UCSD-AML1 (cell line): ENCODE data around the gene SLC38A9.
"Not testable (repeated sequence)": the region's sequence is repeated elsewhere in the genome, so short reads cannot be mapped to it uniquely, and the experiment has no call there.

Source experiments
- DNase-seq: peaks from one replicate; lab custom pipeline; 2025; ENCODE audit not compliant: unreplicated experiment; lab: John Stamatoyannopoulos, UW

The SLC38A9 gene

DNA sequence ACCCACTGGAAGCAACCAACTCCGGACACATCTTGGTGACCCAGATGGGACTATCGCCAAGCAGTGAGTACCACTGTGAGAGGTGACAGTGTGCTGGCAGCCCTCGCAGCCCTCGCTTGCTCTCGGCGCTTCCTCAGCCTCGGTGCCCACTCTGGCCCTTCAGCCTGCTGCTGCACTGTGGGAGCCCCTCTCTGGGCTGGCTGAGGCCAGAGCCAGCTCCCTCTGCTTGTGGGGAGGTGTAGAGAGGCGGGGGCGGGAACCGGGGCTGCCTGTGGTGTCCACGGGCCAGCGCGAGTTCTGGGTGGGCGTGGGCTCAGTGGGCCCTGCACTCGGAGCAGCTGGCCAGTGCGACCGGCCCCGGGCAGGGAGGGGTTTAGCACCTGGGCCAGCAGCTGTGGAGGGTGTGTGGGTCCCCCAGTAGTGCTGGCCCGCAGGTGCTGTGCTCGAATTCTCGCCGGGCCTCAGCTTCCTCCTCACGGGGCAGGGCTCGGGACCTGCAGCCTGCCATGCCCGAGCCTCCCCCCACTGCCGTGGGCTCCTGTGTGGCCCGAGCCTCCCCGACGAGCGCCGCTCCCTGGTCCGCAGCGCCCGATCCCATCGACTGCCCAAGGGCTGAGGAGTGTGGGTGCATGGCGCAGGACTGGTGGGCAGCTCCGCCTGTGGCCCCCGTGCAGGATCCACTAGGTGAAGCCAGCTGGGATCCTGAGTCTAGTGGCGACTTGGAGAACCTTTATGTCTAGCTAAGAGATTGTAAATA lies 98.8 kb downstream of the SLC38A9 start:
- DNase-seq: no peak

DNA sequence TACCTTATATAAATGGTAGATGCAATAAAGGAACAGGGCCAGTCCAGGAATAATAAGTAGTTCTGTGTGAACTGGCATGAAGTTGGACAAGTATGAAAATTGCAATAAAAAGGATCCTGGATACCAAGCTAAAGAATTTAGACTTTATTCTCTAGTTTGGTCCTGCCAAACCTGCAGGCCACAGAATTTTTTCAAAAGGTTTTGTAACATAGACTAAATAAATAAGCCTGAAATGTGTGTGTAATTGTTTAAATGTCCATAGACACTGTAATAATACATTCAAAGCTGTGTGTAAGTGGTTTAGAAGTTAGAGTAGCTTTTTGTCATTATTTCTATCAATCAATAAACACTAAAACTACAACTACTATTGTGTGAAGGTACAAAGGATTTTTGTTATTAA lies 101.6 kb downstream of the SLC38A9 start:
- no peak for DNase-seq

DNA sequence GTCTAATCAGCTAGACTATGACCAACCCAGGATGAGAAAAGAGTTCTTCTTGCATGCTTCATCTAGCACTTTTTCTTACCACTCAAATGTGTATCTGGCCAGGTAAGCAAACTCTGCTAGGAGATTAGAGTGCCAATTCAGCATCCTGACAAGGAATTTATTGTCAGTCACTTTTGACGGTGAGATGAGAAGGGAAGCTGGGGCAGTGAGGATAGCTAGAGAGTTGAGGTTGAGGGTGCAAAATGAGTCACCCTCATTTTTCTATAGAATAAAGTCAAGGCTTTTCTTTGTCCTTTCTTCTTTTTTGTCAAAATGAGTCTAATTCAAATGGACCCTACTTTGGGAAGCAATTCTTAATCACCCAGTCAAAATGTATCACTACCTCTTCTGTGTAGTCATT lies 102.7 kb downstream of the SLC38A9 start:
- DNase-seq: no peak

DNA sequence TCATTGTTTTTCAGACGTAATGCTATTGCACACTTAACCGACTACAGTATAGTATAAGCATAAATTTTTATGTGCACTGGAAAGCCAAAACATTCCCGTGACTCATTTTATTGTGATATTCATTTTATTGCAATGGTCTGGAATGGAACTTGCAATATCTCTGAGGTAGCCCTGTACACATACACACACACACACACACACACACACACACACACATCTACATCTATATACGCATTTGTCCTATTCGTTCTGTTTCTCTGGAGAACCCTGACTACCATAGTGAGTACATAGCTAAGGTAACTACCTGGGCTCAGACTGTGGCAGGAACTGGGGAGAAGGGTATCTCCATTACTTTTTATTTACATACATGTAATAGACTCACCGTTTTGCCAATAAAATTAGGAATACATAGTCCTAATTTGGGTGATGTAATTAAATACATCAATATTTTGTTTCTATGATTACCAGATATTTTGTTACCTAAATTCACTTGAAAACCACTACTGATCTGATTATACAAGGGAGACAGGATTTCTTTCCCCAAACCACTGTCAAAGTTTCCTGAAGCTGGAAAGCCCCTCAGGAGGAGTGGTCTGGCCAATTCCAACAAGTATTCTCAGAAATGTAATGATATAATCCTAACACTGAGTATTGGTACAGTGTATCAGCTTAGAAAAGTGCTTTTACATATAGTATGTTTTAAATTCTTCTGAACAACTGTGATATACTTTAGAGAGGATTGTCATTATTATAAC lies 103.4 kb downstream of the SLC38A9 start:
- no peak for DNase-seq

DNA sequence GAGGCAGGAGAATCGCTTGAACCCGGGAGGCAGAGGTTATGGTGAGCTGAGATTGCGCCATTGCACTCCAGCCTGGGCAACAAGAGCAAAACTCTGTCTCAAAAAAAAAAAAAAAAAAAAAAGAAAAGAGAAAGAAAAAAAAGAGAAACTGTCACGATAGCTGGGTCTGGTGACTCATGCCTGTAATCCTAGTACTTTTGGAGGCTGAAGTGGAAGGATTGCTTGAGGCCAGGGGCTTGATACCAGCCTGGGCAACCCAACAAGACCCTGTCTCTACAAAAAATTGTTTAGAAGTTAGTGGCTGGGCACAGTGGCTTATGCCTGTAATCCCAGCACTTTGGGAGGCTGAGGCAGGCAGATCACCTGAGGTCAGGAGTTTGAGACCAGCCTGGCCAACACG lies 104.8 kb downstream of the SLC38A9 start:
- not testable (repeated sequence) for DNase-seq

DNA sequence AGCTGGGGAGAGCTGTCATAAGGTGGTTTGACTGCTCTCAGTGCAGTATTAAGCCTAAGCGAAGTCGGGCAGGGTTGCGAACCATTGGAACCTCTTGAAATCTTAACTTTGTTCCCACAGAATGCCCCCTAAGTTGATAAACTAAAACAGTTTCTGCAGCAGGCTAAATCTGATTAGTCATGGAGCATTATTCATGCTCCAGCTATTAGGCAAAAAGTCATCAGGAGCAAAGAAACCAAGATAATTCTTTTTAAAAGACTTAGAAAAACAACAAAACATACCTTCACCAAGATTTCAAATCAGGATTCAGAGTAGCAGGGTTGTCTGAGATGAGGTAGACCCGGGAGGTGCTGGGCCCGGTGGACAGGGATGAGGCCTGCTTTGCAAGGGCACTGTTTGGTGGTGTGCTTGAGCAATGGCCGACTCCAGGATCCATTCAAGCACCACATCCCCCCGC lies 107.5 kb downstream of the SLC38A9 start:
- DNase-seq: no peak

DNA sequence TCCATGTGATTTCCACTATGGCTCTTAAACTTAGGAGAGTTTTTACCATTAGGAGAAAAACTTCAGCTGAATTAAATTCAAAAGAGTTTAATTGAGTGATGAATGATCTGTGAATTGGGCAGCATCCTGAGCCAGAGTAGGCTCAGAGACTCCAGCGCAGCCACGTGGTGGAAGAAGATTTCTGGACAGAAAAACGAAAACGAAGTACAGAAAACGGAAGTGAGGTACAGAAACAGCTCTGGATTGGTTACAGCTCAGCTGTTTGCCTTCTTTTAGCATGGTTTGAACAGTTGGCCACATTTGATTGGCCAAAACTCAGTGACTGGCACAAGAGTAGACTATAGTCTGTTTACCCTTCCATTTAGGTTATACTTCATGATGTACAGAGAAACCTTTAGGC lies 108.2 kb downstream of the SLC38A9 start:
- no peak for DNase-seq

DNA sequence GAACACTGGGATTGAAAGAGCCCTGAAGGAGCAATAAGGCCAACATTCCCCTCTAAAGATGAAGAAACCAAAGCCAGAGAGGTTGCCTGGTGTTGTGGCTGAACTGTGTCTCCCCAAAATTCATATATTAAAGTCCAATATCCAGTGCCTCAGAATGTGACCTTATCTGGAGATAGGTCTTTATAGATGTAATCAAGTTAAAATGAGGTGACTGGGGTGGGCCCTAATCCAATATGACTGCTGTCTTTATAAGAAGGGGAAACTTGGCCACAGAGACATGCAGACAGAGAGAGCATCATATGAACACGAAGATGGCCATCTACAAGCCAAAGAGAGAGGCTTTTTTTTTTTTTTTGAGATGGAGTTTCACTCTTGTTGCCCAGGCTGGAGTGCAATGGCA lies 110.5 kb downstream of the SLC38A9 start:
- no peak for DNase-seq

DNA sequence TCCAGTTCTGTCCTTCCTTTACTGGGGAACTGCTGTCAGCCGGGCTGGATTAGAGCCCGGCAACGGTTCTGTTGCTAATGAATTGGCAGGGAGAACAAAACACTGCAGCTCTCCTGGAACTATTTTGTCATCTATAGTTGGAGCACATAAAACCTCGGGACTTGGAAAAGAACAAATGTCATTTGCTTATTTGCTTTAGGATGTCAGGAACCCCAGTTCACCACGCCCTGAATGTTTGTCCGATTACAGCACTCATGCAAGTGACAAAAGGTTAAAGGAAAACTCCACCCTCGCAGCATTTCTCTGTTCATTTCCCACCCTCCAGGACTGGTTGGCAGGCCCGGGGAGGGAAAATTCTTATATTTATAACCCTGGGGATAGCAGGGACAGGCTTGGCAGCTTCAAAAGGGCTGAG lies 110.9 kb downstream of the SLC38A9 start:
- DNase-seq: peak; percentile 29

DNA sequence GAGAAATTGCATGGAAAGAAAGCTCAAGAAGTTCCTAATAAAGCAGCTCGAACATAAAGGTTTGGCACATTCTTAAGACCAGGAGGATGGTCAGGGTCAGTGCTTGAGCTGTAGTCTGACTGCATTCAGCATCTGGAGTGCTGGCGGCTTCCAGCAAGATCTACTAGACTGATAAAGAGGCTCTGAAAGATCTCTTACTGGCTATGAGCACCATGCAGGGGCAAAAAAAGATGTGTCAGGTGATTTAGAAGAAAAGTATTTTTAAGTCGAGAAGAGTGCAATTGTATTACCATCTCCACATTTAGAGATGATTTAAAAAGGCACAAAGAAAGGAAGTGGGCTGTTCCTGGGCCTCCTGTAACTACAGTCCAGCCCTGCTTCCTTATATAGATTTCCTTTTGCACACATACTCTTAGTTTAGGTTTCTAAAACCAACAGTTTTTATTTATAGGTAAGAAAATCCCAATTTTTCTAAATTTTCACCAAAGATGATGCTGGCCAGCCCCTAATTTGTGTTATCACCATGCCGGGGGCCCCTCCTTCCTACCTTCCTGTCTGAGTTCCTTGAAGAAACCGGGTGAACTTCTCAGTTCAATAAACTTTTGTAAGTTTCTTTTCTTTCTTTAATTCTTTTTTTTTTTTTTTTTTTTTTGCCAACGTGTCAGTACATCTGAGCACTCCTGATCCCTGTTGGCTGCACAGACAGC lies 111.5 kb downstream of the SLC38A9 start:
- DNase-seq: peak; percentile 16

DNA sequence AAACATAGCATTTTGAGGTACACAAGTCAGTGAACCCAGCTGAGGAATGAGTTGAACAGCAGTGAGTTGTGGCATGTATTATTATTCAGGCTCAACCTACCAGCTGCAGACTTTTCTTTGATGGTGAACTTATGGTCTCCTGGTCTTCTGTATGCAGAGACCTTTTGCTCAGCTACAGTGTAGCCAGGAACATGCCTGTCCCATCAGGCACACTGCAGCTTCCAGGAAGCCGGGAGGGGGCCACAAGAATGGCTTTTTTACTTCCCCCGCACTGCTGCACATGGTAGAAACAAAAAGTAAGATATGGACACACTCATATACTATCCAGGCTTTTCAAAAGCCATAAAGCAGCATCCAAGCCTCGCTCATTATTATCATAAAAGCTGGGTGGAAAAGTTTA lies 112.0 kb downstream of the SLC38A9 start:
- peak; percentile 11 for DNase-seq

DNA sequence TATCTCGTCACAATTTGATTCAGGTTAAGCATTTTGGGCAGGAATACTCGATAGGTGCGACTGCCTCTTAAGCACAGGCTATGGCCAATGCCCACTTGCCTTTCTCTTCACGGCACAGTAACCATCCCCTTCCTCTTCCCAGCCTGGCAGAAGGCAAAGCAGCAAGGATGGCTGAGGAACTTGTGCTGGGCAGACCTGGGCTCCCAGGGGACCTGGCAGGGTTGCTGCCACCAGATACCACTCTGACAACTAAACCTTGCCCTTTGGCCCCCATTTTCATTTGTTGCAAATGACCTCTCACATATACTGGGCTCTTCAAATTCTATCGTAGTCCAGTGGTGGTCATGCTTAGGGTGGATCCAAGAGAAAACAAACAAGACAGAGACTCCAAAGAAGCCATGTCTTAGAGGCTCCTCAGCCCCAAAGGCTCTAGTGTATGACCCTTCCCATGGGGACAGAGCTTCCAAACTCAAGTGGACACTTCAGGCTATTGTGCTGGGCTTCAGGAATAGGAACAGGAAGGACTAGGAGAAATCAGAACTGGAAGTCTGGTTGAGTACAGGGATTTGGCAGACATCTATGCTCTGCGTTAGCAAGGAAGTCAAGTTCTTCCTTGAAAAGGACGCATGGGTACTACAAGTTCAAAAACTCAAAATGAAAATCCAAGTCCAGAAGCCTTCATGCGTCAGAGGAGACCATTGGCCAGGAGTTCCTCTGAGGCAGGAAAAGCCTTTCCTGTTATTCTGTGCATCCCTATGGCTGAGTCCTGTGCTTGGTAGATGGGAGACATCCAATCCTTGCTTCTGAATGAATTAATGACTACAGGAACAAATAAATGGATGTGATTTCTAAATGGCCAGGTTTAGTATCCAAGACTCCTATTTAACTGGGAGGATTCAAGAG lies 112.7 kb downstream of the SLC38A9 start:
- no peak for DNase-seq

DNA sequence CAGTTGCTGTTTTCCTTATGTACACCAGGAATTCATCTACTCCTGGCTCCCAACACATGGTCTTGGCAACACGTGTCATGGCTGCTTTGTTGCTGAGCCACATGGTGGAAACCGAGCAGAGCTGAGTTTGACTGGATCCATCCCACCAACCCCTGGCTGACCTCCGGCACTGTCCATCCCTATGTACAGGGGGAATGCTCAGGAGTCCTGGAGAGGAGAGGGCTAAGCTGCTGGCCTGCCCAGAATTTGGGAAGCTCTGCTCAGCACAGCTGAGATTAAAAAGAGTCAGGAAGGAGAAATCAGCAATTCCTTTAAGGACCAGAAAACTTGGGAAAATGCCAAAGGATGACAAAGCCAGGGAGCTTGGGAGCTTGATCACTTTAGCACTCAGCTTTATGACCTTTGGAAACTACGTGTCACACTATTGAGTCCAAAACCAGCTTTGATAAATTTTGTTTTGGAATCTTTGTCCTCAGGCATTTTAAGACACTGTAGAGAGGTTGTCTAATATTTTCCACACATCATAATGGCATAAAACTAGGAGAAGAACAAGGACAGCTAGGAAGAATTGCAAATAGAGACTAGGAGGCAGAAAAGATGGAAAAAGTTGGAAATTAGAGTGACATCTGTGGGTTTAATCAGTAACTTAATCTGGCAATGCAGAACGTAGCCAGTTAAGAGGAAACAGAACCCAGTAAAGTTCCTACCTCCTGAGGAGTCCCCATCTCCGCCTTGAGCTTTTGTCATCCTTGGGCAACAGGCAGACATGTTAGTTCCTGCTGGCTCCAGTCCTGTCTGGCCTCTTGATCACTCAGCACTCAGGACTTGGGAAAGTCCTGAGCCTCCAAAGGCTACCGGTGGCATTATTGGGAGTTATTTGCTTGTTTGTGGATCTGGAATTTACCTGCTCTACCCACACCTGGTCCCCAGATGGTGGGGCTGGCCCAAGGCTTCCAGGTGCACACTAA lies 114.8 kb downstream of the SLC38A9 start:
- DNase-seq: peak; percentile 34

DNA sequence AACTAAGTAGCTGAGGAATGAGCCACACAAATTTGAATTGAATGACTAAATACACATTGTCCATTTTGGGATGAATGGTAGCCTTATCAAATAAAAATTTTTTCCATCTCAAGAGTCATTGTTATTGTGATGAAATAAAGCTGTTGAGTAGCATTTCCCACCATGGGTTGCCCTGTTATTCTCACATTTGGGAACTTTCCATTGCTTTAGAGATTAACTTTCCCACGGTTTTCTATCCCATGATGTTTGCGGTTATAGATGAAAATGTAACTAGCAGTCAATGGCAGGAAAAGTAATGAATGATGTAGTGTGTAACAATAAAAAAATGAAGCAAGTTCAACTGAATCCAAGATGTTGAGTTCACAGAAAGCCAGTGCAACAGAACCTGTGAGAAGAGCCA lies 117.5 kb downstream of the SLC38A9 start:
- DNase-seq: no peak

DNA sequence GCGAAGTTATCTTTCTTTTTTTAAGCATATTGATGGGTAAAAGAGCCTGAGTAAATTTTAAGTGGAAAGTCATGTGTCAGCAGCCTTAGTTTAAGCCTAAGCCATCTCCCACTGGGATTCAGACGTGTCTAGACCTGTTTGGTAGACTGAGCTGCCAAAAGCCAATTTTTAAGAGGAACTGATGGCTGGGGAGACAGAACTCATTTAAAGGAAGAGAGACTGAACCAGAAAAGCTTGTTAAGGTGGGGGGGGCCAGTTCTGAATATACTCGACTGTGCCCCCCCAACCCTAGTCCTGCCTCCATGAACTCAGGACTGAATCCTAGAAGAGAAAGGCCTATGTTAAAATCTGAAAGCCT lies 119.0 kb downstream of the SLC38A9 start:
- no peak for DNase-seq

DNA sequence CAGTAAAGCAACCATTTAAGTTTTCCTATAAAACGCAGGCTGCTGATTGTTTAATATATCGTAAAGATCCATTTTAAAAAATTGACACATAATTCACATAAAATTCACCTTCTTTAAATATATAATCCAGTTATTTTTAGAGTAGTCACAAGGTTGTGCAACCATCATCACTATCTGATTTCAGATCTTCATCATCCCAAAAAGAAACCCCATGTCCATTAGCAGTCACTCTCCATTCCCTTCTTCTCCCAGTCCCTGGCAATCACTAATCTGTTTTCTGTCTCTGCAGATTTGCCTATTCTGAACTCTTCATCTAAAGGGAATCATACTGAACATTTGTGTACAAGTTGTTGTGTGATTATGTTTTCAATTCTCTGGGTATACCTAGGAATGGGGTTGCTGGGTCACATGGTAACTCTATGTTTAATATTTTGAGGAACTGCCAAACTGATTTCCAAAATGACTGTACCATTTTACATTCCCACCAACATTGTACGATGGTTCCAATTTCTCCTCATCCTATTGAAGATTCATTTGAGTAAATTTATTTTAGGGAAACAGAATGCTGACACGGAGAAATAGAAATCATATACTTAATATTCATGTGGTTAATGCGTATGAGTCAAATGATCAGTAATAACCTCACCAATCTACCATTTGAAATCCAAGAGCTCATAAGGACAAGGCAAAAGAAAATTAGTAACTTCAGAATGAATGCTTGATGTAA lies 119.6 kb downstream of the SLC38A9 start:
- DNase-seq: no peak

DNA sequence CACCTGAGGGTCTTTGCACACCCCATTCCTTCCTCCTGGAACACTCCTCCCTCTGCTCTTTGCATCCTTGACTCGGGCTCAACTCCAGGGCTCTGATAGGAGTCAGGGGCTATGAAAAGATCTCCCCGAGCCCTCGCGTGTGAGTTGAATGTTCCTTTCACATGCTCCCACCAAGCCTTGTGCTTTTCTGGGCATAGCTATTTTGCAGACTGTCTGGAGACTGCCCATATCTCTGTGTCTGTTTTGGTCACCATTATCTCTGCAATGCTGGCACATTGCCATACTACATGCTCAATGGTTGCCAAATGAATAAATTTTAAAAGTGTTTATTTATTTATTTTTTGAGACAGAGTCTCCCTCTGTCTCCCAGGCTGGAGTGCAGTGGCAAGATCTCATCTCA lies 120.4 kb downstream of the SLC38A9 start:
- no peak for DNase-seq

DNA sequence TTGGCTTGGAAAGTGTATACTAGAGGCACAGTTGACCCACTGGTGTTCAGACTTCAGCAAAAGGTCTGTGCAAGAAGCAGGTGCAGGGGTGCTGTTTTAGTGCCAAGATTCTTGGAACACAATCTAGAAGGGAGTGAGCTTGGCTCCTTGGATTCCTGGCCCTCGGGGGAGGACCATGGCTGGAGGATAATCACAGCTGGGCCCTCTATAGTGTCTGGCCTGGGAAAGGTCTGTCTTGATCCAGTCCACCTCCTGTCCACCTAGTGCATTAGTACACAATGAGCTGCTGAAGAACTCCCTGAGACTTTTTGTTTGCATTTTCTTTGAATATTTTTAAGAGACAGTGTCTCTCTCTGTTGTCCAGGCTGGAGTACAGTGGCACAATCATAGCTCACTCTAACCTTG lies 126.9 kb downstream of the SLC38A9 start:
- no peak for DNase-seq
